22Rv1 (cell line): ENCODE data around the gene ARHGEF6.

Experiments
- ZFX ChIP-seq: fragments of 450-650 bp; IDR thresholded peaks from 2 replicates; pipeline ENCODE4 v1.6.1; 2017; ENCODE audit warnings: antibody characterized with exemption, borderline replicate concordance
- TF ChIP-seq, protein P1 (sequence below): fragments of 450-650 bp; IDR thresholded peaks from 2 replicates; pipeline ENCODE4 v1.5.1; 2017; ENCODE audit warnings: mild to moderate bottlenecking

GRCh38 chrX:136620780-136621179 is 160.0 kb downstream of the ARHGEF6 start:
- TF ChIP-seq, protein P1, sequence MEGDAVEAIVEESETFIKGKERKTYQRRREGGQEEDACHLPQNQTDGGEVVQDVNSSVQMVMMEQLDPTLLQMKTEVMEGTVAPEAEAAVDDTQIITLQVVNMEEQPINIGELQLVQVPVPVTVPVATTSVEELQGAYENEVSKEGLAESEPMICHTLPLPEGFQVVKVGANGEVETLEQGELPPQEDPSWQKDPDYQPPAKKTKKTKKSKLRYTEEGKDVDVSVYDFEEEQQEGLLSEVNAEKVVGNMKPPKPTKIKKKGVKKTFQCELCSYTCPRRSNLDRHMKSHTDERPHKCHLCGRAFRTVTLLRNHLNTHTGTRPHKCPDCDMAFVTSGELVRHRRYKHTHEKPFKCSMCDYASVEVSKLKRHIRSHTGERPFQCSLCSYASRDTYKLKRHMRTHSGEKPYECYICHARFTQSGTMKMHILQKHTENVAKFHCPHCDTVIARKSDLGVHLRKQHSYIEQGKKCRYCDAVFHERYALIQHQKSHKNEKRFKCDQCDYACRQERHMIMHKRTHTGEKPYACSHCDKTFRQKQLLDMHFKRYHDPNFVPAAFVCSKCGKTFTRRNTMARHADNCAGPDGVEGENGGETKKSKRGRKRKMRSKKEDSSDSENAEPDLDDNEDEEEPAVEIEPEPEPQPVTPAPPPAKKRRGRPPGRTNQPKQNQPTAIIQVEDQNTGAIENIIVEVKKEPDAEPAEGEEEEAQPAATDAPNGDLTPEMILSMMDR = no peak
- no peak for TF ChIP-seq ZFX
